GM21737 (cell line): ENCODE data around the gene WDR76.

ENCODE experiments used
- ATAC-seq: cut with Tn5 transposase; IDR thresholded peaks from one replicate; pipeline ENCODE4 v1.9.1; 2021; ENCODE audit warnings: mild to moderate bottlenecking, moderate library complexity; ENCODE audit not compliant: unreplicated experiment

The WDR76 gene

DNA sequence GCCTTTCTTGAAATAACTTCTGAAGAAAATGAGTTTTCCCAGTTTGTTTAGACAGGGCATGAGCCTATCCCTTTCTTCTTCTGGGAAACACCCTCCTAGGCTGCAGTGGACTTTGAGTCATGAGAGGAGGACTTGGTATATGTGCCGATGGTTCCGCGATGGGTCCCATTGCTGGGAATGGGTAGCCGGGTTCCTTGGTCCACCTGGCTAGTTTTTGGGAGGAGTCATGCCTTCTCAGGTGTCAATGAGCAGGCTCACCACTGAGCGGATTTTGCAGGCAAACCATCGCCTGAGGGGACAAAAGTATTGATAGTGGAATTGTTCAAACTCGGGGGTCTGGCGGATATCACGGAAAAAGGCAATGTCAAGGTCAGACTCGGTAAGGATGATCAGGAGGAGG lies 46.8 kb downstream of the WDR76 start:
- no peak for ATAC-seq

DNA sequence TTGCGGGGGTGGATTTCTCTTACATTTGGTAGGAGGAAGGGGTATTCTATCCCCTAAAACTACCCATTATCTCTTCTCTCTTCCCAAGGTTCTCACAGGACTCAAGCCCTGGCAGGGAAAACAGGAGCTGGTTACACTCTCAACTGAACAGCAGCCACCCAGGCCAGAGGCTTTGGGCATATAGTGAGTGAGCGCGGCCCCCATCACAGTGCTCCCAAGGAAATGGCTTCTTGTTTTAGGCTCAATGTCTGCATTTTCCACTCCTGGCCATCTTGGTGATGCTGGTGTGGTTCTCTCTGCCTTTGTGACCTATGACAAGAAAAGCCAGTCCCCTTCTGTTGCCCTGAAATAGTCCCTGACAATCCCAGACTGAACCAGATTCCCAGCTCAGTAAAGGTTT lies 50.1 kb downstream of the WDR76 start:
- no peak for ATAC-seq

DNA sequence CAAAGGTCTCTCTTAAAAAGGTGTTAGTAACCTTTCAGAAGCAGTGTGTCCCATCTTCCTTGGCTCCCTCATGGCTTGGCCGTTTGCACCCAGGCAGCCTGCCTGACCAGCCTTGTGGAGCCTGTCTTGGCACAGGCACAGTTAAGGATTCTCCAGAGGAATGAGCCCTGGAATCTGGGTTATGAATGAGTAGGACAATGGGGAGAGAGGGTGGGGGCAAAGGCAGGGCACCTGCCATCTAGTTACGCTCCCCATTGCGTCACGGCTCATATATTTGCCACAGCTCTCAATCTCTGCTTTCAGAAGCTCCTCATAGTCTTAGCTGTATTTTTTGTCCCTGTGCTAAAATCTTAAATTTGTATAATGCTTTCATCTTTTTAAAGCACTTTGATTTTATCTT lies 50.6 kb downstream of the WDR76 start:
- ATAC-seq: no peak

DNA sequence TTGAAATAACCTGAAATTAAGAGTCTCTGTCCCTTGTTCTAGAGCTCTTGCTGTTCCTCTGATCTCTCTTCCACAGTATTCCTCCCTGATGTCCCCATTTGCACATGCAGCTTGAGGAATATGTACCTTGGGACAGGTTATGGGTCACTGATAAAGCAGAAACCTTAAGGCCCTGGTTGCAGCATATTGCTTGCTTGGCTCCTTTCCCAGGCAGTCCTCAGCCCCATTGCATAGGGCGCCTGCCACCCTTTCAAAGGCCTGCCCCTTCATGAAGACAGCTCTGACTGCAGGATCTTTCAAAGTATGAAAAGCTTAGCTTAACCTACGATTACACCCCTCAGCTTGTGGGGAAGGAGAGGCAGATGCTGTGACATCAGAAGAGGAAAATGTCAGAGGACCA lies 51.6 kb downstream of the WDR76 start:
- no peak for ATAC-seq

DNA sequence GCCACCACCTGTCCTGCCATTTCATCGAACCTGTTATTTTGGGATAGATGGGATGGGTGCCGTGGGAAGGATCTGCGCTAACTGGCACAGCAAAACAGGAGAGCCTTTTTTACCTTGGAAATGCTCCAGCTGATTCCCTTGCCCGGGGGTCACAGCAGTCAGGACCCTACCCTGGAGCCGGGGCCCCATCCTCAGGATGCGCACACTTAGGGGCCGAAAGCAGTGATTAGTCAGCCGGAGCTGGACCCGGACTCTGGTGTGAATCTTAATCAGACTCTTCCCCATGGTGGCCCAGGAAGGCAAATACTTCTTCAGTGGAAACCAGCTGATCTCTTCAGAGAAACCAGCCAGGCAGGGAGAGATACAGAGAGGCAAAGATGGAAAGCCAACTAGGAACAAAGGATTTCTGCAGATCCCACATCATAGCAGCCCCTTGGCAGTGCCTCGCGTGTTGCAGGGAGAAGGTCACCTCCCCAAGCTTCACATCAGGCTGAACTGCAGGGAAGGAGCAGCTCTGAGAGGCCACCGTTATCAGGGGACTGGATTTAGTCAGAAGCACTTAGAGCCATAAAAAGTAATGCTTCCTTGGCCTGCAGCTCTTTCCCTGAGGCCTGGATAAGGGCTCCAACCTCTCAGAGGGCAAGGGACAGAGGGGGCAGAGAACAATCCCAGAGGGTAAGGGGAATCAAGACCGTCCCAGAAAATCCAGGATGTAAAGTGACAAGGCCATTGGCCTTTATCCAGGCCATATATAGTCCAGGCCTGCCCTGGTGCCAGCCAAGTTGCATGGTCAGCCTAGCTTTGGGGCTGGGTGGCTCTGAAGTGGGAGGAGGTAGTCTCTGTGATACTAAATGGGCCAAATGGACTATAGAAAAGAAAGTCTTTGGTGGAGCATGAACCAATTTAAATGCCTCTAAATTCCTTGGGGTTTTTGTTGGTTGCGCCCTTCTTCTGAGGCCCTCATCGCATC lies 52.9 kb downstream of the WDR76 start:
- ATAC-seq: no peak

DNA sequence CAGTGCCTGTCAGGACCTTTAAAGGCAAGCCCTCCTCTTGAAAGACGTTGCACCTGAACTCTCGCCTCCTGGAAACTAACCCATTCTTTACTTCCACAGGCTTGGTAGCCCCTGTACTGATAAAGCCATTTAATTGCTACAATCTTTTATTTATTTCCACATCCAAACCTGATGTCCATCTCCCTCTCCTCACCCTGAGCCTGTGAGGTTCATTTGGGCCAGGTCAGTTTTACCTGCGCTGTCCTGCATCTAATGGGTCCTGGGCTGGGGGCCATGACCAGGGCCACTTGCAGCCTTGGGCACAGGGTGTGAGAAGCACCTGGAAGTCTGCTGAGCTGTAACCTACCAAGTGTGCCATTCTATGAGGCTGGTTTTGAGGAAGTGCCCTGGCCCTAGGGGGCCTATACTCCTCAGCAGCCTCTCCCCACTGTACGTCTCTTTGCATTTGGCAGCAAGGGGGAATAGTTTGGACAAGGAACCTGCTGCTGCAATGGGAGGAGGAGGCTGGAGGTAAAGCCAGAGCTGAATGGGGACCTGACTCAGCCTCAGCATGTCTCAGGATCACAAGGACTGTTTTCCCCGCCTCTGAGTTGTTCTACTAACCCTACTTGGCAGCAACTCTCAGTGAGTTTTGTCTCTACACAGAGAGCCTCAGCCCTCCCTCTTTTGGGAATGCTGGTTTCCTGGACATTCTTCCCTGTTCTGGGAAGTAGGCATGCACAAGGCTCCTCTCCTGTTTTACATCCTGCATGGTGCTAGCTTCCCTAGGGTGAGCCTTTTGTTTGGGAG lies 53.8 kb downstream of the WDR76 start:
- no peak for ATAC-seq

DNA sequence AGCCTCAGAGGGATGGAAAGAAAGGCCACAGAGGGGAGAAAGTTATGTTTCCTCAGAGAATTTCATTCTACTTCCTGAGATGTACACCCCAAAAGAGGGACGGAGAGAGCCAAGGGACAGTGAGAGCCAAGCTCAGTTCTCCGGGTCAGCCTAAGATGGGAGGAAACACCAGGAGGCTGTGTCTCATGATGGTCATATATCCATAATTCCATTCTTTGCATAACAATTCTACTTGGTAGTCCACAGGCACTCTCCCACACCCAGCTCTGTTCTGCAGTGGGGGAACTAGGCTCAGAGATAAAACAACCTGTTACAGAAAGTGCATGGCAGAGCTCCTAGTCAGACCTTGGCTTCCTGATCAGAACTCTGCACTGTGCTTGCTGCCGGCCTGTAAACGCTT lies 54.4 kb downstream of the WDR76 start:
- ATAC-seq: no peak

DNA sequence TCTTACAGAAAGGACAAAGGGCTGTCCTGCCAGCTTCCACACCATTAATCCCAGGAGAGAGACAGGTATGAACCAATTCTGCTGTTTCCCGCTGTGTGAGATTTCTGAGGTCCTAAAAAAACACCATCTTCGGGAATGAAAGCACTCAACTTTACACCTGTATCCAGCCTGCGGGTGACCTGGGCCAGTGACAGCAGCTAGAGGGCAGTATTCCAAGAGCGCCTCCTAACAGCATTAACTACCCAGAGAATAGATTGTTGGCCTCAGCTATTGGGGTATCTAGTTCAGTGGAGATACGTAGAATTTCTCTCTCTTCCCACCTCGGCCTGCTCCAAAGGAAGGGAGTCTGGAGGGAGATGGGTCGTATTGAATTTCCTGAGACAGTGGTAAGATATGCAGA lies 55.1 kb downstream of the WDR76 start:
- no peak for ATAC-seq

DNA sequence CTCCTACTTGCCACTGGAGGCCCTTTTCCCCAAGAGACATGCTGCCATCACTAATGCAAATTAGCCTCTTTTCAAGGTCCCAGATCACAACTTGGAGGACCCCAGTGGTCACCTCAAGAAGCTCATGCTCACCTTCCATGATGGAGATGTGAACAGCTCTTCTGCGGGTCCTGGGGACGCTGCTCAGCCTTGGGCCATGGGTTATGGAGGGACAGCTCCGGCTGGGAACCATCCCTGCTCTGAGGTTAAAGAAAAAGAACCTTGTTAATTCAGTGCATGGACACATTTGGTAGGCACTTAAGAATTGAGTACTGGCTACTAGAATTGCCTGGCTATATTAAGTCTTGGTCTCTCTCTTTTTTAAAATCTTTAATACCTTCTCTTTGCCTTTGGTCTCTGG lies 56.8 kb downstream of the WDR76 start:
- ATAC-seq: no peak

DNA sequence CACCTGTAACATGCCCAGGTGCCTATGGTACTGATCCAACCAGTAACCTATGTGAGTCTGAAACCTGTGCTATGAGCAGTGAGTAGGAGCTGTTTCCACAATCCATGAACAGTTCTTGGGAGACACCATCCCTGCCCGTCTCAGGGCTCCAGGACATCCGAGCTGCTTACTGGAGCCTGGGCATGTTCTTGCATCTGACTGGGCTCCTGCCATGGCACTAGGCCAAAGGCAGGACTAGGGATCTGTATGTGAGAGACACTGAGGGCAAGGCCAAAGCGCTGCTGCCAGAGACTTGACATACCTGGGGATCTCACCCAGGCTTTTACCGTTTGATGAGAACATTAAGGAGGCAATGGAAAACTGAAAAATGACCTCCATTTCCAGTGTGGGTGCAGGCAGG lies 59.8 kb downstream of the WDR76 start:
- ATAC-seq: no peak

DNA sequence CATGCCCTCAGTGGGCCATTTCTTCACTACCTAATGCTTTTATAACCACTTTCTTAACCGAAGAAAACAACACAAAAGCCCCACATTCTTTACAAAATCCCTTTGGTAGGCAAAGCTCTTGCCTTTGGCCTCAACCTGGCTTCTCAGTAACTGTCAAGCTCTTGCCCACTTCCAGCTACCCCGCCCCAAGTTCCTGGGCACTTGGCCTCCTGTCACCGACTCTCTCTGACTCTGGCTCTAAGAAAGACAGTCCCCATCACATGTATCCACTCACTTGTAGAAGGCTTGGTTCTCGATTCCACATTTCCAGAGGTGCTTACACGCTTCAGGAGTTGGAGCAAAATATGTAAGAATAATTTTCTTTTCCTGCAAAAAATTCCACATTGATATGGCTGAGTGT lies 61.1 kb downstream of the WDR76 start:
- no peak for ATAC-seq

DNA sequence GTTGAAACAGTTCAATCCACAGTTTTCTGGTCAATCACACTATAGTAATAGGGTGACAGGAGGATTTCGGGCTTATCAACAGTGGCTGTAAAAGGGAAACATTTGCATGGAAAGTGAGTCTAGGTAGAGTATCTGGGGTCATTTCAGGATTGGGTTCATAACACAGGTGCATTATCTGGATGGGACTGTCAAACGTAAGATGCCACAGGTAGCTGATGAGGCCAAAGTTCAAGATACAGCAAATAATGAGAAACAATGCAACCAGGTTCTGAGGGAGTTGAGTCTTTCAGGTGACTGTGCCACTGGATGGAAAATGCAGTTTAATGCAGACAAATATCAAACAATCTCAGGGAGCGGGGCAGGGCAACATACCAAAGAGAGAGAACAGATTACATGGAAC lies 62.2 kb downstream of the WDR76 start:
- no peak for ATAC-seq

DNA sequence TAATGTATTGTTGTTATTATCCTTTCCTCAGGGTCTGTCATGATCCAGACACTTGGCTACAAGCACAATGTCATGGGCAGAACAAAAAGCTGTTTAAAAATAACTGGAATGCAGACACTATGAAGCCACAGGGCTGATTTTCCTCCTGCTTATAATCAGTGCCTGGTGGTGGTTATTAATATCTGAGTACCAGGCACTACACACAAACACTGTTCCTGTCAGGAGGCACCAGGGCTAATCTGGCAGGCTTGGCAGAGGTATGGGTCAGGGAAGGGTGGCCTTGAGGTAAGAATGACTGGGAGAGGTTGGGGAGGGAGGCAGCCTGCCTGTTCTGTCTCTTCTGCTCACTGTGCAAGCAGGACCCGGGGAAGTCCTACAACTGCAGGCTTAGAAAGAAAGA lies 67.2 kb downstream of the WDR76 start:
- no peak for ATAC-seq

DNA sequence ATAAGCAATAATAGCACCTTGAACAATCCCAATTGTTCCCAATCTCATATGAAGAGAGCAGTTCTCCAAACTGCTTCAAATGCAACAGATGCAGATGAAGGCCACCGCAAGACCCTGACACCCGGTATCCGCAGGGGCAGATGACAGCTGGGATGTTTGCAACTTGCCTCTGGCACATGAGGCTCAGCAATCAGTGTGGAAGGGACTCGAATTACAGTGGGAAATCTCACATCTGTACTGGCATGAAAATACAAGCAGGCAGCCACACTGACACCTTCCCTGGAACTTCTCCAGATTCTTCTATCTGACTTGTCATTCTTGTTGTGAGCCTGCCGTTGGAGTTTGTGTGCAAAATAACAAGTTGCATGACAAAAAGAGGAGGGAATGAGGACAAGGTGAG lies 68.8 kb downstream of the WDR76 start:
- no peak for ATAC-seq

DNA sequence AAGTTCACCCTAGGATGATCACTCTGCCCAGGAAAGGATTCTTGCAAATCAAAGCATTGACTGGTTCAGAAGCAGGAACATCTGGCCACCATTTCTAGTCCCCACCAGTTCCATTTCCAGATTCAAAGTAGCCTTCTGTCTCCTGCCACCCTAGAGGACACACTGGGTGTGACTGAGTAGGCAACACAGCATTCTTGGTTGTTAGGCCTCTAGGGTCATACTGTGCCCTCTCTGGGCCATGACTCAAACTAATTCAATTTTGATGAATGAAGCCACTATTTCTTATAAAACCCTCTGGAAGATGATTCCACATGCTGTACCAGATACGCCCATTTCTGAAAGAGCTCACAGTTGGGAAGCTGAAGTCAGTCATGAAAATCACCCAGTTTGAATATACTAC lies 69.7 kb downstream of the WDR76 start:
- ATAC-seq: no peak

DNA sequence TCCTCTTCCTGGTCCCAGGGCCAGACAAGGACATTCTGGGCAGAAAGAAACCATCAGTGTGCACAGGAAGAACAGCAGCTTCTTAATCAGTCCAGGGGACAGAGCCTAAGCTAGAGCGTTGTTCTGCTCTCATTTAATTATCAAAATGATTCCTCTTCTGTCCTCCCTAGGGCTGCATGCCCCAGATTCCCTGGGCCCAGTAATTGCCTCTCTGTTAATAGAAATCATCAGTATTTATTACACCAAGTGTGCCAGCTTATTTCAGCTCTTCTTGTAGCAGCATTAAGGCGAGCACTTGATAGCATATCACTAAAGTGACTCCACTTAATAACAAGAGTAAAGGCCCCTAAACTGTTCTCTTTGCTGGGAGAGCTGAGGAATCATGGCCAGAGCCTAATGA lies 72.1 kb downstream of the WDR76 start:
- ATAC-seq: no peak

DNA sequence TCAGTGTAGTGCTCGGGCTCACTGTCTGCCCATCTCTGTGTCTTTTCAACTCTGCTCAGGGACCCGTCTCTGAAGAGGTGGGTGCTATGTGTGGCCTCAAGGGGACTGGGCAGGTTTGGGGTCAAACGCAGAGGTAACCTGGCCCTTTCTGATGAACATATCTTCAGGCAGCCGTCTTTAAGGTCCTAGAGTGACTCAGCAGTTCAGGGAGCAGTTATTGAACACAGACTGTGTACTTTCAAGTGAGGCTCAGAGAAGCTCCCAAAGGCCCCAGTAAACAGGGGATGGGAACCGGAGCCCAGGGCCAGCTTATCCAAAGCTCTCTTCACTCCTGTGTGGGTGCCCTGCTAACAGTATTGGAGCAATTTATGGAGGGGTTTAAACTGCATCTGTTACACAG lies 73.1 kb downstream of the WDR76 start:
- no peak for ATAC-seq

DNA sequence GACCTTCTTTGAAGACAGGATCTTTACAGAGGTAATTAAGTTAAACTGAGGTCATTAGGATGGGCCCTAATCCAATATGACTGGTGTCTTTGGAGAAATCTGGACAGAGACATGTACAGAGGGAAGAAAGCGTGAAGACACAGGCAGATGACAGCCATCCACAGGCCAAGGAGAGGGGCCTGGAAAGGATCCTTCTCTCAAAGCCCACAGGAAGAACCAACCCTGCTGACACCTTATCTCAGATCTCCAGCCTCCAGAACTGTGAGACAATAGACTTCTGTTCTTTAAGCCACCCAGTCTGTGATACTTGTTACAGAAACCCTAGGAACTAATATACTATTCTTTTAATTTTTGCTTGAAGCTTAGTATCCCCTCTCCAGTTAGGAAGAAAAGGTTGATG lies 74.2 kb downstream of the WDR76 start:
- ATAC-seq: no peak

DNA sequence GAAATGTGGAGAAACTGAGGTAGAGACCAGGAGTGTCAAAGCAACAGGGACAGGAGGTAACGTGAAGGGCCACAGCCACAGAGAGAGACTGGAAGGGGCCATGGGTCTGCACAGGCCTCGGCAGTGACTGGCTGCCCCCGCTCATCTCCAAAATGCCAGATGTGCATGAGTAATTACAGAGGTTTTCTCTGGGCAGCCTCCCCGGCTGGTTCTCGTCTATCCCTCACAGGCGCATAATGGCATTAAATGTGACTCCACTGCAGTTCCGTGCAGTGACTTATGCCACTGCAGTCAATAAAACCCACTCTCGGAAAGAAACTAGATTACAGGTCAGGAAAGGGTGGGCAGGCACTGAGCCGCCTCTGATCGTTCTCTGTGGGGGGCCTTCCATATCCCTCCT lies 74.7 kb downstream of the WDR76 start:
- no peak for ATAC-seq

DNA sequence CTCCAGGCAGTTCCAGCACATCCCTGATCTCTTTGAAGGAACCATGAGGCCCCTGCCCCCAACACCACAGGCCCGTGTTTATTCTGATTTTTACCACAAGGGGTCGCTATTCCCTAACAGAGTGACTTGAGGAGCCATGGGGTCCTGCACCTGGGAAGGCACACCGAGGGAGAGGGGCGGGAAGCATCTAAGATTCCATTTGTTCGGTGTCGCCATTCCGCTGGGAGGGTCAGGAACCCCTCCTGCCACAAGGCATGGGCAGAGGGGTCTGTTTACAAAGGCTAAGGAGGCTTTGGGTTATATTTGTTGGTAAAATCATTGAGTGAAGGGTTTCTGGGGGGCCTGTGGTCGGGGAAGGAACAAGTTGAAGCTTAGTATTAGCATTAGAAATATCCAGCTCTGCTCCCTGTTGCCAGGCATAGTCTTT lies 77.1 kb downstream of the WDR76 start:
- ATAC-seq: no peak

DNA sequence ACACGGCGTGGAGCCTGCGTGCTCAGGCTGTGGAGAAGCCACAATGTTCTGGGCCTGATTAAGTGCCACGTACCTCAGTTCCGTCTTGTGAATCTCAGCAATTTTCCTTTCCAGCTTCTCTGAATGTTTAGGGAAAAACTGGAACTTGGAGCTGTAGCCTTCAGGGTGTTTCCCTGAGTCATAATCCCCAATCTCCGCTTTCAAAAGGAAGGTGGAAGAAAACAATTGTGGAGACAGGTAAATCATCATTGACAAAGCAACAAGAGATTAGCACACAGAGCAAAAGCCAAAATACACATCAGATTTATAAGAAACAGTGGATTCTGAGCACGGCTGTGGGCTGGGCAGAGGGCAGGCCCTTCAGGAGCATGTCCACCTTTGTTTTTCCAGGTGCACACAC lies 79.0 kb downstream of the WDR76 start:
- no peak for ATAC-seq

DNA sequence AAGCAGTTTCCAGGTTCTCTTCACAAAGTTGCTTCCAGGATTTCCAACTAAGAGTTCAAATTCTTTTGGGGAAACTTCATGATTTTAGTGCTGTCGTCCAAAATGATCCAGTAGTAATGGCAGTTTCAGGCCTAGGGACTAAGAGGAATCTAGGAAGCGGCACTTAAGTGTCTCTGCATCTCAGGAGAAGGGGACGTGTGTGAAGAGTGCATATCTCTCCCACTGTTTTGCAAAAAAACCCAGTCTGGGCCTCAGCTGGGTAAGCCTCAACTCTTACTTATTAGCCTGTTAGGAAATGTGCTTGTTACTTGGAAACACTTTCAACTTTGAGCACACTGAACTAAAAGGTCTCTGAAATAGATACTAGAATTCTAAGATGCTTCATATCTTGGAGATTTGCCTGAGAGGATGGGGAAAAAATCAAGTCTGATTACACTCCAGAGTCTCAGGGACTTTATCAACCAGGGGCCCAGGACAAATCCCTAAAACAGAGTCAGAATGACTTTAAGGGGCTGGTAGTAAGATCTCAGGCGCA lies 81.8 kb downstream of the WDR76 start:
- no peak for ATAC-seq
